ENCODE measurements around the gene IFT57. TPM values are rescaled to one million over a fixed set of nuclear protein-coding genes. Genes with fewer than 3 reads are reported as not detected.

The IFT57 gene
- total and polyA plus RNA-seq, 10 of the 15 experiments (the other 5 are each of a cell fraction or from before 2014, with no cell fraction given), result 1.8 to 25.0 (median 7.5) TPM

DNA sequence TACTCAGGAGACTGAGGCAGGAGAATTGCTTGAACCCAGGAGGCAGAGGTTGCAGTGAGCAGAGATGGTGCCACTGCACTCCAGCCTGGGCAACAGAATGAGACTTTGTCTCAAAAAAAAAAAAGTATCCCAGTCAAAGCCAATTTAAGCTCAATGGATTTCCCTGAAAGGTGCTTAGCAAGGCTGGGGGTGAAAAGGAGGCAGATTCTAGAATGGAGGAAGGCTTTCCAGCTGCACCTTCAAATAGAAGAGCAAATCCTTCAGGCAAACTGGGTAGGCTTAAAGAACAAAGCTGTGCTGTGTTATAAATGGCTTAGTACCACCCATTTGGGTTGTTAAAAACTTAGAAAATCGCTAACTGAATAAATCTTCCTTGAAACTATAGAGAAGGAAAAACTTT, 3.0 kb upstream of the IFT57 start:
- H3K9me3 ChIP-seq (replicated peaks; ENCODE audit: control insufficient read depth, insufficient read depth, low read length), result no peaks in the 10 kb centered on the region
- DNase-seq (ENCODE audit: low read depth, low spot score), result no peak
- CTCF ChIA-PET, result no interaction called here
- no peaks in the 10 kb centered on the region for H3K36me3 ChIP-seq (ENCODE audit: control insufficient read depth in 2 of 2, insufficient read depth in 2 of 2, low read length in 1 of 2)
- no peak for FAIRE-seq
- ATAC-seq, result no peak
- H3K4me1 ChIP-seq (ENCODE audit: control insufficient read depth, insufficient read depth, low read length), result peaks cover 9% of the 10 kb centered on the region; the same call in 1 of the 2 replicates
- in situ Hi-C loops (cut with MboI) (no loop called here), intact Hi-C loops (cut with micrococcal nuclease; ENCODE audit: unreplicated experiment) (no loop called here)
- H4K20me1 ChIP-seq (ENCODE audit: control insufficient read depth, insufficient read depth), result no peaks in the 10 kb centered on the region
- SMC1A ChIA-PET (ENCODE audit: uncharacterized antibody, unreplicated experiment), result interaction anchor here (0.5 to 3.1 kb wide), 8 partner anchors 12 to 238 kb away, joined by 3 to 16 read pairs (median 4); no protein-coding TSS in a partner anchor
- no peak overlapping the region for H3K4me2 ChIP-seq (ENCODE audit: control insufficient read depth, insufficient read depth)
- no TSS peak for BruUV-seq (replicated peaks)
- H3K27me3 ChIP-seq (replicated peaks in 1 of 2; ENCODE audit: control insufficient read depth in 2 of 2, insufficient read depth in 2 of 2, low read length in 1 of 2), result no peaks in the 10 kb centered on the region
- no peak overlapping the region for H2AFZ ChIP-seq (ENCODE audit: control insufficient read depth, low read depth, low read length)
- H3K4me3 ChIP-seq, result no peak overlapping the region
- POLR2A ChIA-PET, result interaction anchor here (0.7 kb wide), 1 partner anchor 14 kb away, joined by 4 read pairs; no protein-coding TSS in a partner anchor
- WGBS (ENCODE audit: insufficient coverage, insufficient replicate concordance, low lambda C conversion rate, missing lambda C conversion rate), result 95% methylated on average over 1 of the region's 1 CpG
- H3K27ac ChIP-seq (ENCODE audit: control insufficient read depth, insufficient read depth), result no peak overlapping the region
- no peak for TF ChIP-seq ASH2L (IDR thresholded peaks at IDR 0.05; ENCODE audit: borderline replicate concordance, low read depth)
- no peak for TF ChIP-seq FOS (IDR thresholded peaks at IDR 0.05; ENCODE audit: borderline replicate concordance, extremely low read depth, insufficient read length)
- no peak for TF ChIP-seq POLR2AphosphoS5 (IDR thresholded peaks at IDR 0.05; ENCODE audit: low read length)
- TF ChIP-seq ZNF217 (IDR thresholded peaks at IDR 0.05), result no peak
- no peak for TF ChIP-seq CHD2 (IDR thresholded peaks at IDR 0.05; ENCODE audit: borderline replicate concordance, low read depth, low read length)
- no peak for TF ChIP-seq USF2 (IDR thresholded peaks at IDR 0.05; ENCODE audit: borderline replicate concordance, low read depth, low read length)
- no peak for TF ChIP-seq E4F1 (IDR thresholded peaks at IDR 0.05; ENCODE audit: borderline replicate concordance, partially characterized antibody)
- no peak for TF ChIP-seq MXI1 (IDR thresholded peaks at IDR 0.05; ENCODE audit: low read depth, low read length)
- TF ChIP-seq JUNB (IDR thresholded peaks at IDR 0.05), result no peak
- RAD21 ChIA-PET (ENCODE audit: unreplicated experiment), result interaction anchor here (1.5 kb wide), 1 partner anchor 180 kb away, joined by 6 read pairs; no protein-coding TSS in a partner anchor
- no peak overlapping the region for H3K9ac ChIP-seq (ENCODE audit: control insufficient read depth, insufficient read depth, low read length)
- H3K79me2 ChIP-seq (ENCODE audit: control insufficient read depth, insufficient read depth, low read length), result no peaks in the 10 kb centered on the region; the same call in 1 of the 2 replicates
